HG03460 (cell line): ENCODE measurements around the gene RBM4B.

ENCODE experiments used
- ATAC-seq: cut with Tn5 transposase; IDR thresholded peaks from one replicate; pipeline ENCODE4 v1.9.1; 2021; ENCODE audit not compliant: unreplicated experiment

RBM4B gene

GRCh38 chr11:66707486-66707885 is 29.8 kb upstream of the RBM4B start:
- no peak for ATAC-seq

- ATAC-seq: no peak
These were observed 29.3 kb upstream of the RBM4B start for GRCh38 chr11:66706989-66707388.

- no peak for ATAC-seq
These were observed 28.1 kb upstream of the RBM4B start for GRCh38 chr11:66705587-66706335.

GRCh38 chr11:66704659-66705360 is 27.1 kb upstream of the RBM4B start:
- no peak for ATAC-seq

GRCh38 chr11:66701432-66702240 is 23.9 kb upstream of the RBM4B start:
- no peak for ATAC-seq

- ATAC-seq: no peak
These were observed 23.1 kb upstream of the RBM4B start for GRCh38 chr11:66700742-66701141.

- ATAC-seq: no peak
These were observed 22.6 kb upstream of the RBM4B start for GRCh38 chr11:66700337-66700736.

- no peak for ATAC-seq
These were observed 20.8 kb upstream of the RBM4B start for GRCh38 chr11:66698491-66698890.

GRCh38 chr11:66697988-66698387 is 20.3 kb upstream of the RBM4B start:
- ATAC-seq: no peak

- ATAC-seq: no peak
These were observed 18.5 kb upstream of the RBM4B start for GRCh38 chr11:66696146-66696545.

GRCh38 chr11:66694732-66695207 is 17.1 kb upstream of the RBM4B start:
- ATAC-seq: no peak

- no peak for ATAC-seq
These were observed 16.3 kb upstream of the RBM4B start for GRCh38 chr11:66694056-66694410.

GRCh38 chr11:66693356-66694055 is 15.8 kb upstream of the RBM4B start:
- ATAC-seq: no peak

GRCh38 chr11:66692871-66693331 is 15.2 kb upstream of the RBM4B start:
- ATAC-seq: no peak

- ATAC-seq: no peak
These were observed 14.8 kb upstream of the RBM4B start for GRCh38 chr11:66692446-66692845.

- ATAC-seq: no peak
These were observed 13.8 kb upstream of the RBM4B start for GRCh38 chr11:66691311-66691980.

- ATAC-seq: no peak
These were observed 12.2 kb upstream of the RBM4B start for GRCh38 chr11:66689661-66690590.

GRCh38 chr11:66688561-66689534 is 11.2 kb upstream of the RBM4B start:
- no peak for ATAC-seq
